H9 (cell line): Measurements from ENCODE around the gene SNX25. TPM values are rescaled to one million over a fixed set of nuclear protein-coding genes. Genes with fewer than 3 reads are reported as not detected.

ENCODE experiments used
- DNase-seq: peaks from one replicate; pipeline ENCODE4 v3.0.0-alpha.2; 2017
- H2AFZ ChIP-seq: one replicate; pipeline ENCODE4 v1.6.1; 2013; ENCODE audit warnings: mild to moderate bottlenecking, low read length, control low read depth, moderate library complexity
- H2AK5ac ChIP-seq: 2 replicates; pipeline ENCODE4 v1.6.1; 2013; ENCODE audit warnings: low read length, control low read depth, mixed read lengths; ENCODE audit not compliant: insufficient read length
- H2BK120ac ChIP-seq: one replicate; pipeline ENCODE4 v1.6.1; 2013; ENCODE audit warnings: low read depth, mild to moderate bottlenecking, low read length, control low read depth, inconsistent platforms; ENCODE audit not compliant: poor library complexity, severe bottlenecking
- H2BK12ac ChIP-seq: 2 replicates; pipeline ENCODE4 v1.6.1; 2013; ENCODE audit warnings: low read length, control low read depth, mixed read lengths, low read depth; ENCODE audit not compliant: insufficient read length
- H2BK15ac ChIP-seq: 2 replicates; pipeline ENCODE4 v1.6.1; 2013; ENCODE audit warnings: low read depth, low read length, control low read depth
- H2BK20ac ChIP-seq: one replicate; pipeline ENCODE4 v1.6.1; 2013; ENCODE audit warnings: low read depth, mild to moderate bottlenecking, low read length, control low read depth, inconsistent platforms; ENCODE audit not compliant: poor library complexity, severe bottlenecking
- H2BK5ac ChIP-seq: 2 replicates; pipeline ENCODE4 v1.6.1; 2013; ENCODE audit warnings: low read length, control low read depth, mixed read lengths; ENCODE audit not compliant: insufficient read length
- H3K14ac ChIP-seq: 2 replicates; pipeline ENCODE4 v1.6.1; 2013; ENCODE audit warnings: low read length, control low read depth; ENCODE audit not compliant: insufficient read depth
- H3K18ac ChIP-seq: 2 replicates; pipeline ENCODE4 v1.6.1; 2013; ENCODE audit warnings: low read depth, mild to moderate bottlenecking, mixed read lengths, low read length, control low read depth; ENCODE audit not compliant: insufficient read length
- H3K23ac ChIP-seq: 2 replicates; pipeline ENCODE4 v1.6.1; 2013; ENCODE audit warnings: low read length, control low read depth, mixed read lengths, low read depth; ENCODE audit not compliant: insufficient read length
- H3K23me2 ChIP-seq: 2 replicates; pipeline ENCODE4 v1.6.1; 2013; ENCODE audit warnings: low read depth, mild to moderate bottlenecking, mixed read lengths, low read length, control low read depth; ENCODE audit not compliant: insufficient read length, poor library complexity, severe bottlenecking
- H3K27ac ChIP-seq: 2 replicates; pipeline ENCODE4 v1.5.1; 2013; ENCODE audit warnings: low read length, control low read depth, mixed read lengths, low read depth; ENCODE audit not compliant: insufficient read length
- H3K27me3 ChIP-seq: 2 replicates; pipeline ENCODE4 v1.6.1; 2013; ENCODE audit warnings: low read length, control low read depth, inconsistent platforms; ENCODE audit not compliant: insufficient read depth
- H3K4ac ChIP-seq: 2 replicates; pipeline ENCODE4 v1.6.1; 2013; ENCODE audit warnings: low read depth, mild to moderate bottlenecking, control low read depth, inconsistent platforms, low read length, moderate library complexity
- H3K4me1 ChIP-seq: 2 replicates; pipeline ENCODE4 v1.6.1; 2013; ENCODE audit warnings: low read length, control low read depth, inconsistent platforms; ENCODE audit not compliant: insufficient read depth
- H3K4me2 ChIP-seq: 2 replicates; pipeline ENCODE4 v1.6.1; 2013; ENCODE audit warnings: low read length, control low read depth, mixed read lengths; ENCODE audit not compliant: insufficient read length, insufficient read depth
- H3K56ac ChIP-seq: 2 replicates; pipeline ENCODE4 v1.6.1; 2013; ENCODE audit warnings: low read depth, mild to moderate bottlenecking, mixed read lengths, low read length, control low read depth; ENCODE audit not compliant: insufficient read length
- H3K79me1 ChIP-seq: 2 replicates; pipeline ENCODE4 v1.6.1; 2013; ENCODE audit warnings: low read depth, mild to moderate bottlenecking, moderate library complexity, low read length, control low read depth, inconsistent platforms; ENCODE audit not compliant: insufficient read depth, poor library complexity, severe bottlenecking
- H3K79me2 ChIP-seq: 2 replicates; pipeline ENCODE4 v1.6.1; 2013; ENCODE audit warnings: low read length, control low read depth, inconsistent platforms; ENCODE audit not compliant: insufficient read depth
- H3K9ac ChIP-seq: 2 replicates; pipeline ENCODE4 v1.6.1; 2013; ENCODE audit warnings: low read length, control low read depth, mixed read lengths; ENCODE audit not compliant: insufficient read length; ENCODE audit errors: extremely low read depth
- H3K9me3 ChIP-seq: one replicate; pipeline ENCODE4 v1.6.1; 2013; ENCODE audit warnings: low read depth, low read length, inconsistent platforms; ENCODE audit not compliant: control insufficient read depth
- H3T11ph ChIP-seq: one replicate; pipeline ENCODE4 v1.6.1; 2013; ENCODE audit warnings: mild to moderate bottlenecking, low read length, control low read depth, inconsistent platforms
- H4K20me1 ChIP-seq: one replicate; pipeline ENCODE4 v1.6.1; 2013; ENCODE audit not compliant: control insufficient read depth, insufficient read length, insufficient read depth
- H4K5ac ChIP-seq: 2 replicates; pipeline ENCODE4 v1.6.1; 2013; ENCODE audit warnings: low read depth, mild to moderate bottlenecking, mixed read lengths, low read length, control low read depth; ENCODE audit not compliant: insufficient read length
- H4K8ac ChIP-seq: replicated peaks from 2 replicates; pipeline ENCODE4 v1.6.1; 2013; ENCODE audit warnings: low read length, control low read depth, mixed read lengths, low read depth; ENCODE audit not compliant: insufficient read length
- H4K91ac ChIP-seq: 2 replicates; pipeline ENCODE4 v1.6.1; 2013; ENCODE audit warnings: low read depth, mild to moderate bottlenecking, moderate library complexity, mixed read lengths, low read length, control low read depth; ENCODE audit not compliant: insufficient read length
- H3K27ac Mint-ChIP-seq, 3 experiments: 2 replicates in 2 of 3; 3 replicates in 1 of 3; pipeline ENCODE4 v1.8.0; 2020 to 2021; ENCODE audit warnings: mixed read lengths in 3 of 3, mild to moderate bottlenecking in 1 of 3, moderate library complexity in 1 of 3
- H3K27me3 Mint-ChIP-seq: 2 replicates; pipeline ENCODE4 v1.8.0; 2021; ENCODE audit warnings: low read depth, mild to moderate bottlenecking, moderate library complexity, mixed read lengths
- H3K36me3 Mint-ChIP-seq, 3 experiments: 2 replicates in 2 of 3; 3 replicates in 1 of 3; pipeline ENCODE4 v1.8.0; 2020 to 2021; ENCODE audit warnings: low read depth in 3 of 3, mixed read lengths in 3 of 3; ENCODE audit not compliant: insufficient read depth in 1 of 3
- H3K4me1 Mint-ChIP-seq, 2 experiments: 2 replicates each; pipeline ENCODE4 v1.8.0; 2020; ENCODE audit warnings: mixed read lengths in 2 of 2
- H3K4me3 Mint-ChIP-seq, 2 experiments: 2 replicates in 1 of 2; 3 replicates in 1 of 2; pipeline ENCODE4 v1.8.0; 2020 to 2021; ENCODE audit warnings: mild to moderate bottlenecking in 2 of 2, mixed read lengths in 2 of 2, moderate library complexity in 1 of 2
- H3K9me3 Mint-ChIP-seq, 2 experiments: 2 replicates in 1 of 2; 3 replicates in 1 of 2; pipeline ENCODE4 v1.8.0; 2020; ENCODE audit warnings: mild to moderate bottlenecking in 2 of 2, mixed read lengths in 2 of 2, moderate library complexity in 1 of 2
- WGBS: extraction: QIAGEN DNeasy Blood & Tissue Kit; methylation state at CpG from one replicate; pipeline ENCODE4 v1.1.7; 2013; ENCODE audit warnings: missing lambda C conversion rate, low lambda C conversion rate, mixed read lengths; ENCODE audit not compliant: insufficient read length; ENCODE audit errors: extremely low coverage; 5-methylcytosine and 5-hydroxymethylcytosine counted together
- total RNA-seq: library from RNA; stranded (reverse); gene quantifications from 2 replicates; pipeline ENCODE4 v1.2.1, GENCODE V29; 2021
- TF ChIP-seq, protein P1 (sequence below): fragments of 200-600 bp; sonication (generic); conservative IDR thresholded peaks from 3 replicates; pipeline ENCODE4 v1.8.0; 2021; ENCODE audit warnings: antibody characterized with exemption, mild to moderate bottlenecking

Gene SNX25
- total RNA-seq, 1 experiment from 2014 or later: 28.2 TPM

DNA sequence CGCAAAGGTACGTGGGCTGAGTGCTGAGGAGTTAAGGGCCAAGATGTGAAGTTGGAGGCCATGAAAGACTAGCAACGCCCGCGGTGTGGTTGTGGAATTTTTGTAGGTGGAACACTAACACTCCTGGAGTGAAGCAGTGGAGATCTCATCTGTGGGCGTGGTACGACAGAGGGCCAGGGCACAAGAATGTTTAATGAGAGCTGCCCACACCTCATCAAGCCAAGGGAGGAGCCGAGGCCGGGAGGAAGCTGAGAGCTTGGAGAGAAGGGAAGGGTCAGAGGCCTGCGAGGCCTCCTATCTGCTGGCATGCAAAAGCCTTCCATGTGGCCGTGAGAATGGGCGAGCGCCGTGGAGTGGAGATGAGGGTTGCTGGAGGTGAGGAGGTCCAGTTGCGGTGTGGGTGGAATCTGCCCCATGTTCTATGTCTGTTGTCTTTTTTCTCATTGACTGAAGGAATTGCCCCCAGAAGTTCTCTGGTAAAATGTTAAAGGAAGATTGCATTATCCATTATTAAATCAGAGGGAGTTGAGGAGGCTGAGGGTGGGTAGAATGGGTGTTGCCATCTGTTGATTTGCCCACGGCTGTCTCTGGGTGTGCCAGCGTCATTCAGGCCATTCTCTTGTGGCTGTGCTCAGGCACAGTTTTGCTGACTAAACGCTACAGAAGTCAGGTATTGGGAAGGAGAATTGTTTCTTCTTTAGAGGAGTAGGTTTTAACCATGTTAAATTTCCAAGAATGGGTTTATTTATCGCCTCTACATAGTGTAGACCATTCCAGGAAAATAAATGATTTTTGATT lies 19.8 kb downstream of the SNX25 start:
- no peak overlapping the region for H2AFZ ChIP-seq
- no peaks in the 10 kb centered on the region for H3K27me3 Mint-ChIP-seq
- no peak for DNase-seq
- H2BK5ac ChIP-seq: no peak overlapping the region
- peaks cover 4% of the 10 kb centered on the region for H3K23me2 ChIP-seq
- WGBS: no CpG with 5 or more reads among the region's 19 CpGs
- no peak overlapping the region for H3K4me2 ChIP-seq
- H2AK5ac ChIP-seq: no peak overlapping the region
- no peaks in the 10 kb centered on the region for H4K20me1 ChIP-seq
- no peaks in the 10 kb centered on the region; a peak in 1 of 7 replicates for H3K36me3 Mint-ChIP-seq
- H3K79me1 ChIP-seq: peaks cover 14% of the 10 kb centered on the region
- H3K56ac ChIP-seq: no peak overlapping the region
- no peak overlapping the region for H3K14ac ChIP-seq
- H2BK12ac ChIP-seq: no peak overlapping the region
- TF ChIP-seq, protein P1, sequence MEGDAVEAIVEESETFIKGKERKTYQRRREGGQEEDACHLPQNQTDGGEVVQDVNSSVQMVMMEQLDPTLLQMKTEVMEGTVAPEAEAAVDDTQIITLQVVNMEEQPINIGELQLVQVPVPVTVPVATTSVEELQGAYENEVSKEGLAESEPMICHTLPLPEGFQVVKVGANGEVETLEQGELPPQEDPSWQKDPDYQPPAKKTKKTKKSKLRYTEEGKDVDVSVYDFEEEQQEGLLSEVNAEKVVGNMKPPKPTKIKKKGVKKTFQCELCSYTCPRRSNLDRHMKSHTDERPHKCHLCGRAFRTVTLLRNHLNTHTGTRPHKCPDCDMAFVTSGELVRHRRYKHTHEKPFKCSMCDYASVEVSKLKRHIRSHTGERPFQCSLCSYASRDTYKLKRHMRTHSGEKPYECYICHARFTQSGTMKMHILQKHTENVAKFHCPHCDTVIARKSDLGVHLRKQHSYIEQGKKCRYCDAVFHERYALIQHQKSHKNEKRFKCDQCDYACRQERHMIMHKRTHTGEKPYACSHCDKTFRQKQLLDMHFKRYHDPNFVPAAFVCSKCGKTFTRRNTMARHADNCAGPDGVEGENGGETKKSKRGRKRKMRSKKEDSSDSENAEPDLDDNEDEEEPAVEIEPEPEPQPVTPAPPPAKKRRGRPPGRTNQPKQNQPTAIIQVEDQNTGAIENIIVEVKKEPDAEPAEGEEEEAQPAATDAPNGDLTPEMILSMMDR: no peak
- no peak overlapping the region for H3K18ac ChIP-seq
- H4K91ac ChIP-seq: no peak overlapping the region
- H3K9ac ChIP-seq: no peak overlapping the region
- H3K9me3 ChIP-seq: no peaks in the 10 kb centered on the region
- H3K27me3 ChIP-seq: no peaks in the 10 kb centered on the region
- H3K23ac ChIP-seq: no peak overlapping the region
- no peaks in the 10 kb centered on the region; the same call in 1 of the 2 replicates for H3K4me1 ChIP-seq
- no peak overlapping the region for H3T11ph ChIP-seq
- H3K27ac Mint-ChIP-seq: no peak overlapping the region
- H4K5ac ChIP-seq: no peak overlapping the region
- H3K4me1 Mint-ChIP-seq: no peaks in the 10 kb centered on the region; a peak in 1 of 4 replicates
- H2BK15ac ChIP-seq: no peak overlapping the region
- H2BK20ac ChIP-seq: no peak overlapping the region
- H2BK120ac ChIP-seq: no peak overlapping the region
- H3K9me3 Mint-ChIP-seq: no peaks in the 10 kb centered on the region; a peak in 1 of 5 replicates
- peaks cover 4% of the 10 kb centered on the region; the same call in 1 of the 2 replicates for H3K79me2 ChIP-seq
- no peak overlapping the region for H3K27ac ChIP-seq
- H3K4me3 Mint-ChIP-seq: no peak overlapping the region
- H3K4ac ChIP-seq: no peak overlapping the region
- no peak overlapping the region for H4K8ac ChIP-seq
